Karpas-422 (cell line): ENCODE results near the gene ZFYVE19. TPM values are rescaled to one million over a fixed set of nuclear protein-coding genes. Genes with fewer than 3 reads are reported as not detected.
A peak's percentile ranks its signal among the peaks of the same experiment; 100 is the strongest.
"Not testable (repeated sequence)": the region's sequence is repeated elsewhere in the genome, so short reads cannot be mapped to it uniquely, and the experiment has no call there.

Experiments
- DNase-seq: peaks from one replicate; pipeline ENCODE4 v3.0.0-alpha.2; 2015
- H2AFZ ChIP-seq: fragments of 200-600 bp; sonication (generic); 2 replicates; pipeline ENCODE4 v1.6.1; 2014; ENCODE audit warnings: antibody characterized with exemption, low read length, mixed read lengths
- H3K27ac ChIP-seq: fragments of 200-600 bp; sonication (generic); 2 replicates; pipeline ENCODE4 v1.5.1; 2014; ENCODE audit warnings: mild to moderate bottlenecking, low read length, moderate library complexity
- H3K27me3 ChIP-seq: fragments of 200-600 bp; sonication (generic); 2 replicates; pipeline ENCODE4 v1.6.1; 2014; ENCODE audit warnings: low read length, mixed read lengths
- H3K36me3 ChIP-seq: fragments of 200-600 bp; sonication (generic); 2 replicates; pipeline ENCODE4 v1.6.1; 2014; ENCODE audit warnings: low read length, mixed read lengths; ENCODE audit not compliant: insufficient read depth
- H3K4me1 ChIP-seq: fragments of 200-600 bp; sonication (generic); 2 replicates; pipeline ENCODE4 v1.6.1; 2014; ENCODE audit warnings: mild to moderate bottlenecking, low read length, mixed read lengths
- H3K4me2 ChIP-seq: fragments of 200-600 bp; sonication (generic); 2 replicates; pipeline ENCODE4 v1.6.1; 2014; ENCODE audit warnings: low read length, low read depth, mild to moderate bottlenecking; ENCODE audit not compliant: poor library complexity, severe bottlenecking
- H3K4me3 ChIP-seq: fragments of 200-600 bp; sonication (generic); 2 replicates; pipeline ENCODE4 v1.5.1; 2014; ENCODE audit warnings: mild to moderate bottlenecking, antibody characterized with exemption, low read length, mixed read lengths
- H3K79me2 ChIP-seq: fragments of 200-600 bp; sonication (generic); 2 replicates; pipeline ENCODE4 v1.6.1; 2014; ENCODE audit warnings: mild to moderate bottlenecking, low read length, mixed read lengths
- H3K9ac ChIP-seq: fragments of 200-600 bp; sonication (generic); 2 replicates; pipeline ENCODE4 v1.6.0; 2014; ENCODE audit warnings: low read length
- H3K9me2 ChIP-seq: fragments of 200-600 bp; sonication (generic), shearing (Covaris generic); replicated peaks from 2 replicates; pipeline ENCODE4 v1.6.0; 2014; ENCODE audit warnings: mild to moderate bottlenecking, low read length, moderate library complexity; ENCODE audit not compliant: insufficient read depth
- H3K9me3 ChIP-seq: fragments of 300-700, 200-600 bp; sonication (generic); 2 replicates; pipeline ENCODE4 v1.6.1; 2014; ENCODE audit warnings: low read length, mixed read lengths
- H4K20me1 ChIP-seq: fragments of 200-600 bp; sonication (generic); 2 replicates; pipeline ENCODE4 v1.6.1; 2014; ENCODE audit warnings: mild to moderate bottlenecking, antibody characterized with exemption, low read length, low read depth; ENCODE audit not compliant: insufficient read depth
- small RNA-seq: library from RNA; depleted of rRNA; stranded (forward); fragments of <200 nt; gene quantifications from one replicate; pipeline ENCODE3, GENCODE V24; 2014
- total RNA-seq: library from RNA; depleted of rRNA; stranded (reverse); fragments of >200 nt; shearing (Covaris generic); gene quantifications from 2 replicates; pipeline ENCODE4 v1.2.3, GENCODE V29; 2014; ENCODE audit warnings: low replicate concordance; rRNA removed

ZFYVE19 gene
- total RNA-seq, 1 experiment from 2014 or later = 14.5 TPM

DNA sequence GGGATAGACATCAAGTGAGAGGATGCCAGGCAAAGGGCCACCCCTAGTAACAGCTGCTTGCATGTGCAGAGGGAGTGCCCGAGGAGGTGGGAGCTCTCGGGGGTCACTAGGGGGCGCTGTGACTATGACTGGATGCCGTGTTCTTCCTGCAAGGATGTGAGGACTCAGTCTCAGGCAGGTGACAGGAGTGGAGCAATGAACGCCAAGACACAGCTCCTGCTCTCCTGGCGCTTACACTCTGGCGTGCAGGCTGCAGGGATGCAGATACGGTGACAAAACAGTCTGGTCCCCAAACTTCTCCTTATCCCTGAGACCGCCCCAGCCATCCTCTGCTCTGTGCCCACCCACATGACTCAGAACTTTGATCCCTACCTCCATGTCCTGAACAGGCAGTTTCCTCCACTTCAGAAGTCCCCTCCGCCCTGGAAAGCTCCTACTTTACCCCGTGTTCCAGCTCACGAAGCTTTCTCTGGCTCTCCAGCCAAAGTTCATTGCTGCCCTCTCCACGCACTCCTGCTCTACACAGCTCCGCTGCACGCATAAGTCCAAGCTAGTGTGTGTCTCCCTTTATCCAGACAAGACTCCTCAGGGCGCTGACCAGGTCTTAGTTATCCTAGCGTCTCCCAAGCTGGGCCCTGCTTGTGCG, 52.4 kb downstream of the ZFYVE19 start:
- peaks cover 25% of the 10 kb centered on the region for H3K4me1 ChIP-seq
- H3K27me3 ChIP-seq = no peaks in the 10 kb centered on the region
- no peaks in the 10 kb centered on the region for H4K20me1 ChIP-seq
- peak overlapping the region; percentile 90; the same call in 1 of the 2 replicates for H2AFZ ChIP-seq
- peak overlapping the region; percentile 63 for H3K9ac ChIP-seq
- H3K4me3 ChIP-seq = no peak overlapping the region; the same call in 1 of the 2 replicates
- no peaks in the 10 kb centered on the region for H3K9me2 ChIP-seq
- H3K9me3 ChIP-seq = no peaks in the 10 kb centered on the region
- peak overlapping the region; percentile 73 for H3K4me2 ChIP-seq
- H3K79me2 ChIP-seq = no peaks in the 10 kb centered on the region
- peak; percentile 95 for DNase-seq
- H3K36me3 ChIP-seq = no peaks in the 10 kb centered on the region
- peak overlapping the region; percentile 78; the same call in 1 of the 2 replicates for H3K27ac ChIP-seq

DNA sequence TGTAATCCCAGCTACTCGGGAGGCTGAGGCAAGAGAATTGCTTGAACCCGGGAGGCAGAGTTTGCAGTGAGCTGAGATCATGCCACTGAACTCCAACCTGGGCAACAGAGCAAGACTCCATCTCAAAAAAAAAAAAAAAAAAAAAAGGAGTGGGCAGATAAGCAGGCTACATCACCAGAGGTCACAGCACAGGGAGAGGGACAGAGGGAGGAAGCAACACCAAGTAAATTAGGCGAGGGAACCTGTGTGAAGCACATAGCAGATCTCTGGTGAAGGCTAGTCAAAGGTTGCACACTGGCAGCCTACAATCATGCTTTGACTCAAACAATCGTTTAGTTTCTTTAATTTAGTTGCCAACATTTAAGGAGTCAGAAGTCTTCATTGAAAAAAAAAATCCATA, 54.3 kb downstream of the ZFYVE19 start:
- H2AFZ ChIP-seq = not testable (repeated sequence)

DNA sequence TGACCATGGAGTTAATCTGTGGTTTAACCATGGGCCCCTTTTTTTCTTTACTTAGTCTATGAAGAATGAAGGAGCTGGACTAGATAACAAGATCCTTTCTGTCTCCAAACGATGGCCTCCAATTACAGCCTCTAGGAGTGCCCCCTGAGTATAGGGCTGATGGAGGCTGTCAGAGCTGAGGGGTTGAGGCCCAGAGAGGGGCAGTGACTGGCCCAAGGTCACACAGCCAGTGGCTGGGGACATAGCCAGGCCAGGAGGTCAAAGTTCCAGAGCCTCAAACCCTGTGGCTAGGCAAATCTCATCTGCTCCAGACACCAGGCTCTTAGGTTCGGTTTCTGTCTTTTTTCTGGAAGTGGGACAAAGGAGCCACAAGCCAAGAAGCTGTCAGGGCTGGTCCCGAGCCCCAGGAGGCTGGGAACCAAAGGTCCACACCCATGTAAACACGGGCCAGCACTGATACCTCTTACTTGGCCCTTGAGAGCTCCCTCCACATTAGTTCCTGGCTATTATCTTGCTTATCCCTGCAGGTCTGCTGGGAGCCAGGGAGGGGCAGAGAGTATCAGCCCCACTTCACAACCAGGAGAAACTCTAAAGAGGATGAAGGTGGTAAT, 56.9 kb downstream of the ZFYVE19 start:
- no peak overlapping the region for H3K9ac ChIP-seq
- H3K36me3 ChIP-seq = no peaks in the 10 kb centered on the region
- no peak overlapping the region for H2AFZ ChIP-seq
- no peak for DNase-seq
- no peak overlapping the region for H3K4me3 ChIP-seq
- H3K9me2 ChIP-seq = no peaks in the 10 kb centered on the region
- no peak overlapping the region for H3K27ac ChIP-seq
- no peaks in the 10 kb centered on the region for H3K79me2 ChIP-seq
- no peaks in the 10 kb centered on the region for H3K9me3 ChIP-seq
- H3K27me3 ChIP-seq = no peaks in the 10 kb centered on the region
- H3K4me2 ChIP-seq = no peak overlapping the region
- no peaks in the 10 kb centered on the region for H4K20me1 ChIP-seq
- peaks cover 9% of the 10 kb centered on the region for H3K4me1 ChIP-seq

More for the DNA sequence above, 54.3 kb downstream of the ZFYVE19 start:
- H3K4me1 ChIP-seq = peaks cover 25% of the 10 kb centered on the region
- not testable (repeated sequence) for H3K9ac ChIP-seq, DNase-seq, H4K20me1 ChIP-seq, H3K36me3 ChIP-seq, H3K27ac ChIP-seq, H3K9me2 ChIP-seq, H3K79me2 ChIP-seq, H3K9me3 ChIP-seq, H3K4me3 ChIP-seq, H3K27me3 ChIP-seq, H3K4me2 ChIP-seq

Small RNA genes lying within 50 kb of the gene (small RNA-seq; reads per million reads assigned to genes)
- gene SUMO2P15 = not detected

Other genes with a start within 250 kb of the ZFYVE19 start
- gene CCDC32, start 242.0 kb upstream of the ZFYVE19 start, total RNA-seq = 21.8 and 25.3 TPM in 2 replicates
- gene RPUSD2, start 237.8 kb upstream of the ZFYVE19 start, total RNA-seq = 13.6 and 33.0 TPM in 2 replicates
- 17.4 and 25.8 TPM in 2 replicates for gene KNL1, start 212.8 kb upstream of the ZFYVE19 start, total RNA-seq
- gene RAD51, start 111.9 kb upstream of the ZFYVE19 start, total RNA-seq = 8.6 and 11.4 TPM in 2 replicates
- gene RMDN3, start 51.8 kb upstream of the ZFYVE19 start, total RNA-seq = 7.8 and 15.8 TPM in 2 replicates
- 173 and 503 TPM in 2 replicates for gene GCHFR, start 43.0 kb upstream of the ZFYVE19 start, total RNA-seq
- 2.4 and 9.8 TPM in 2 replicates for gene C15orf62, start 37.1 kb upstream of the ZFYVE19 start, total RNA-seq
- gene DNAJC17, start 384 bp downstream of the ZFYVE19 start, total RNA-seq = 14.8 and 46.6 TPM in 2 replicates
- not detected in 2 replicates for gene PPP1R14D, start 21.6 kb downstream of the ZFYVE19 start, total RNA-seq
- 2.0 and 3.4 TPM in 2 replicates for gene SPINT1, start 37.0 kb downstream of the ZFYVE19 start, total RNA-seq
- 0.69 TPM in 1 of 2 replicates, not detected in the other for gene RHOV, start 67.1 kb downstream of the ZFYVE19 start, total RNA-seq
- 12.6 and 18.1 TPM in 2 replicates for gene VPS18, start 87.4 kb downstream of the ZFYVE19 start, total RNA-seq
- 0.36 TPM in 1 of 2 replicates, not detected in the other for gene DLL4, start 122.3 kb downstream of the ZFYVE19 start, total RNA-seq
- 41.6 and 45.5 TPM in 2 replicates for gene CHAC1, start 146.4 kb downstream of the ZFYVE19 start, total RNA-seq